ENCODE data around the gene MEIS1. TPM values are rescaled to one million over a fixed set of nuclear protein-coding genes. Genes with fewer than 3 reads are reported as not detected.

Gene MEIS1
- total RNA-seq, 2 experiments from 2014 or later: 5.4 to 7.3 TPM

DNA sequence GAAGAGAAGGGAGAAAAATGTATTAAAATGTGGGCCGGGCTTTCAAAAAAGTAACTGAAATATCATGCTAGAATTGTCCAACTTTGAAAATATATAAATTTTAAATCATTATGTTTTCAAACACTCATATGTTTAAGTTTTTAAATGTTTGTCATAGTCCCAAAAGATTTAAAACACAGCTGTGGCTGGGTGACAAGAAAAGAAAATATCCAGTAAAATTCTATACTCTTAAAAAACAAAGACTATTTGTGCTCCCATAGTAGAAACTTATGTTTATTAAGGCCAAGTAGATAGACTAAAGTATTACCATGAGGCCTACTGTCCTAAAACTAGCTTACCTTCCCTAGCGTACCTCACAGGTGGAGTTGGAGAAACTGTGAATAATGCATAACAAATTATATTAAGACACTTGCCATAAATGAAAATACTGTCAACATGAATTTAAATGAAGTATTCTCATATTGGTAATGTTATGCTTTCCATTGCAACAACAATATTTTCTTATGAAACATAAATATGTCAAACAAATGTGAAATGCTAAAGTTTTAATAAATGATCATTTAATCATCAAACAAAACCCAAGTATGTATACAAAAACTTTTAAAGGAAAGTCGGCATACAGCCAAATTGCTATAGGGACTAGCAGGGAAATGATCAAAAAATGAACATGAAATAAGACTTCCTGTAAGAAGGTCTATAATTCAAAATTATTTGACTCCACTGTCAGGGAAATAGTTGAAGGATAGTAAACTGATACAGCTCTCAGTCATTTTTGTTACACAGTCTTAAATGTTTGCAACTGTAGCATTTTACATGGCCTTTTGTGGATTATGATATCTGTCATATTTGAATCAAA lies 13.4 kb downstream of the MEIS1 start:
- H3K27ac ChIP-seq (ENCODE audit: low read depth, low read length, poor library complexity, severe bottlenecking): no peak overlapping the region
- POLR2A ChIA-PET: no interaction called here
- no peaks in the 10 kb centered on the region for H3K79me2 ChIP-seq (ENCODE audit: insufficient read depth, low read depth, low read length)
- no TSS peak for BruUV-seq (replicated peaks)
- no peaks in the 10 kb centered on the region for H3K9me3 ChIP-seq (ENCODE audit: low read length)
- intact Hi-C loops (cut with micrococcal nuclease; ENCODE audit: unreplicated experiment): no loop called here
- H2AFZ ChIP-seq (ENCODE audit: low read length): no peak overlapping the region
- no peaks in the 10 kb centered on the region for H3K9me2 ChIP-seq (ENCODE audit: insufficient read depth, low read length)
- no peaks in the 10 kb centered on the region for H3K4me1 ChIP-seq (ENCODE audit: insufficient read depth, low read length, poor library complexity, severe bottlenecking)
- TF ChIP-seq, protein P1, sequence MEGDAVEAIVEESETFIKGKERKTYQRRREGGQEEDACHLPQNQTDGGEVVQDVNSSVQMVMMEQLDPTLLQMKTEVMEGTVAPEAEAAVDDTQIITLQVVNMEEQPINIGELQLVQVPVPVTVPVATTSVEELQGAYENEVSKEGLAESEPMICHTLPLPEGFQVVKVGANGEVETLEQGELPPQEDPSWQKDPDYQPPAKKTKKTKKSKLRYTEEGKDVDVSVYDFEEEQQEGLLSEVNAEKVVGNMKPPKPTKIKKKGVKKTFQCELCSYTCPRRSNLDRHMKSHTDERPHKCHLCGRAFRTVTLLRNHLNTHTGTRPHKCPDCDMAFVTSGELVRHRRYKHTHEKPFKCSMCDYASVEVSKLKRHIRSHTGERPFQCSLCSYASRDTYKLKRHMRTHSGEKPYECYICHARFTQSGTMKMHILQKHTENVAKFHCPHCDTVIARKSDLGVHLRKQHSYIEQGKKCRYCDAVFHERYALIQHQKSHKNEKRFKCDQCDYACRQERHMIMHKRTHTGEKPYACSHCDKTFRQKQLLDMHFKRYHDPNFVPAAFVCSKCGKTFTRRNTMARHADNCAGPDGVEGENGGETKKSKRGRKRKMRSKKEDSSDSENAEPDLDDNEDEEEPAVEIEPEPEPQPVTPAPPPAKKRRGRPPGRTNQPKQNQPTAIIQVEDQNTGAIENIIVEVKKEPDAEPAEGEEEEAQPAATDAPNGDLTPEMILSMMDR (conservative IDR thresholded peaks at IDR 0.05; ENCODE audit: low read length): no peak
- TF ChIP-seq EZH2phosphoT487 (IDR thresholded peaks at IDR 0.05; ENCODE audit: borderline replicate concordance, low read depth, low read length): no peak
- DNase-seq (ENCODE audit: low spot score): no peak
- 0 out of 2 replicates have a peak, but pooled peaks cover 4% of the 10 kb centered on the region for H4K20me1 ChIP-seq (ENCODE audit: insufficient read depth, low read length)
- H3K4me2 ChIP-seq (ENCODE audit: low read length): no peak overlapping the region
- CTCF ChIA-PET (ENCODE audit: unreplicated experiment): no interaction called here
- H3K4me3 ChIP-seq (ENCODE audit: low read depth, low read length, poor library complexity, severe bottlenecking): no peak overlapping the region
- no peaks in the 10 kb centered on the region for H3K36me3 ChIP-seq (ENCODE audit: insufficient read depth, low read length)

DNA sequence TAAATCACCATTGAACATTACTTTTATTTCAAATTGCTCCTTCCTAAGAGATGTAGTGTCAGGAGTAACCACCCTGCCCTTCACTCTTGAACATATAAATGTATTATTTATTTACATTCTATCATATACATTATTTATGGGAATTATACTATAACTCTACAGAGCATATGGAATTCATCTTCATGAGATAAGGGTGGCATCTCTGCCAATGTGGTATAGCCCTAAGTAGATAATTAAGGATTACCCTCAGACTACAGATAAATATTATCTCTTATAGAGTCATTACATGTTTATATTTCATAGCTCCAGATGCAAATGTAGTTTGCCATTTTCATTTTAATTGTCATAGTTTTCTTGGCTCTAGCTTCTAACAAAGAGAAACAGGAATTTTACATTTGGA lies 17.3 kb downstream of the MEIS1 start:
- intact Hi-C loops (cut with micrococcal nuclease; ENCODE audit: unreplicated experiment): no loop called here
- Histone ChIP-seq H3K4me3 (ENCODE audit: low read depth, low read length, poor library complexity, severe bottlenecking) (no peak overlapping the region), H3K36me3 (ENCODE audit: insufficient read depth, low read length) (no peaks in the 10 kb centered on the region), H4K20me1 (ENCODE audit: insufficient read depth, low read length) (0 out of 2 replicates have a peak, but pooled peaks cover 4% of the 10 kb centered on the region), H2AFZ (ENCODE audit: low read length) (no peak overlapping the region), H3K9me2 (ENCODE audit: insufficient read depth, low read length) (no peaks in the 10 kb centered on the region), H3K27ac (ENCODE audit: low read depth, low read length, poor library complexity, severe bottlenecking) (no peak overlapping the region), H3K4me2 (ENCODE audit: low read length) (no peak overlapping the region), H3K79me2 (ENCODE audit: insufficient read depth, low read depth, low read length) (no peaks in the 10 kb centered on the region), H3K4me1 (ENCODE audit: insufficient read depth, low read length, poor library complexity, severe bottlenecking) (no peaks in the 10 kb centered on the region), H3K9me3 (ENCODE audit: low read length) (no peaks in the 10 kb centered on the region)
- POLR2A ChIA-PET: interaction anchor here (0.6 to 1.7 kb wide), 2 partner anchors 16 to 982 kb away, joined by 3 to 5 read pairs; no protein-coding TSS in a partner anchor
- DNase-seq (ENCODE audit: low spot score): no peak
- CTCF ChIA-PET (ENCODE audit: unreplicated experiment): no interaction called here
- no peak for TF ChIP-seq EZH2phosphoT487 (IDR thresholded peaks at IDR 0.05; ENCODE audit: borderline replicate concordance, low read depth, low read length)
- TF ChIP-seq, protein P1 (conservative IDR thresholded peaks at IDR 0.05; ENCODE audit: low read length): no peak
- BruUV-seq (replicated peaks): no TSS peak

DNA sequence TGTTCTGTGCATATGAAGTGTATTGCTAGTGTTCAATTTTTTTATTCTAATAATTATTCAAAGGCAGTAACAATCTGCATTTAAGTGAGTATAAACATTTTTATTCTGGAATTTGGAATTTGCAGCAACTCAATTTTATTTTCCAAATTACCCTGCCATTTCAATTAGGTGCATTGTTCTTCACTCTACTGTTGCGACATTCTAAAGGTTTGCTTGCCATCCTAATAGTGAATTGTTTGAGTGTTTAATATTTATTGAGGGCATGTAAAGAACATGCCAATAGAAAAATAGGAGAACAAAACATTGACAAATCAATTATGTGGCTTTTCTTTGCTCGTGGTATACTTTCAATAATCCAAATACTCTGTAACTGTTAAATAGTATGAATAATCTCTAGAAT lies 18.0 kb downstream of the MEIS1 start:
- H3K36me3 ChIP-seq (ENCODE audit: insufficient read depth, low read length): no peaks in the 10 kb centered on the region
- POLR2A ChIA-PET: interaction anchor here (0.6 to 1.7 kb wide), 2 partner anchors 17 to 981 kb away, joined by 3 to 5 read pairs; no protein-coding TSS in a partner anchor
- intact Hi-C loops (cut with micrococcal nuclease; ENCODE audit: unreplicated experiment): no loop called here
- no peak overlapping the region for H2AFZ ChIP-seq (ENCODE audit: low read length)
- H3K9me2 ChIP-seq (ENCODE audit: insufficient read depth, low read length): no peaks in the 10 kb centered on the region
- BruUV-seq (replicated peaks): no TSS peak
- H3K79me2 ChIP-seq (ENCODE audit: insufficient read depth, low read depth, low read length): no peaks in the 10 kb centered on the region
- CTCF ChIA-PET (ENCODE audit: unreplicated experiment): no interaction called here
- H3K9me3 ChIP-seq (ENCODE audit: low read length): no peaks in the 10 kb centered on the region
- H3K4me2 ChIP-seq (ENCODE audit: low read length): no peak overlapping the region
- H3K4me3 ChIP-seq (ENCODE audit: low read depth, low read length, poor library complexity, severe bottlenecking): no peak overlapping the region
- H3K27ac ChIP-seq (ENCODE audit: low read depth, low read length, poor library complexity, severe bottlenecking): no peak overlapping the region
- no peak for DNase-seq (ENCODE audit: low spot score)
- no peak for TF ChIP-seq EZH2phosphoT487 (IDR thresholded peaks at IDR 0.05; ENCODE audit: borderline replicate concordance, low read depth, low read length)
- TF ChIP-seq, protein P1 (conservative IDR thresholded peaks at IDR 0.05; ENCODE audit: low read length): no peak
- 0 out of 2 replicates have a peak, but pooled peaks cover 4% of the 10 kb centered on the region for H4K20me1 ChIP-seq (ENCODE audit: insufficient read depth, low read length)
- H3K4me1 ChIP-seq (ENCODE audit: insufficient read depth, low read length, poor library complexity, severe bottlenecking): no peaks in the 10 kb centered on the region
